PFSK-1 (cell line): ENCODE results near the gene PLEKHG4B.
A peak's percentile ranks its signal among the peaks of the same experiment; 100 is the strongest.

ENCODE experiments used
- FOXP2 ChIP-seq: optimal IDR thresholded peaks from 2 replicates; pipeline ENCODE3; 2011; ENCODE audit warnings: borderline replicate concordance, control low read depth, inconsistent platforms; ENCODE audit not compliant: insufficient read depth; ENCODE audit errors: extremely low read length, extremely low read depth
- POLR2AphosphoS5 ChIP-seq: IDR thresholded peaks from 2 replicates; pipeline ENCODE4 v1.6.1; 2012; ENCODE audit warnings: low read depth, mild to moderate bottlenecking, control low read depth, low read length, moderate library complexity
- REST ChIP-seq, 2 experiments: IDR thresholded peaks; 2 replicates each; pipeline versions ENCODE4 v1.6.1 to v1.8.0; 2011 to 2012; ENCODE audit warnings: low read depth in 2 of 2, low read length in 2 of 2, control low read depth in 1 of 2, inconsistent platforms in 1 of 2, mild to moderate bottlenecking in 1 of 2, moderate library complexity in 1 of 2; ENCODE audit not compliant: insufficient read depth in 1 of 2
- SIN3A ChIP-seq: IDR thresholded peaks from 2 replicates; pipeline ENCODE4 v1.6.1; 2012; ENCODE audit warnings: mild to moderate bottlenecking, low read length, moderate library complexity, borderline replicate concordance; ENCODE audit not compliant: insufficient read depth
- TAF1 ChIP-seq: IDR thresholded peaks from 2 replicates; pipeline ENCODE4 v1.6.1; 2012; ENCODE audit warnings: low read length, control low read depth, borderline replicate concordance; ENCODE audit not compliant: insufficient read depth

Gene PLEKHG4B

DNA sequence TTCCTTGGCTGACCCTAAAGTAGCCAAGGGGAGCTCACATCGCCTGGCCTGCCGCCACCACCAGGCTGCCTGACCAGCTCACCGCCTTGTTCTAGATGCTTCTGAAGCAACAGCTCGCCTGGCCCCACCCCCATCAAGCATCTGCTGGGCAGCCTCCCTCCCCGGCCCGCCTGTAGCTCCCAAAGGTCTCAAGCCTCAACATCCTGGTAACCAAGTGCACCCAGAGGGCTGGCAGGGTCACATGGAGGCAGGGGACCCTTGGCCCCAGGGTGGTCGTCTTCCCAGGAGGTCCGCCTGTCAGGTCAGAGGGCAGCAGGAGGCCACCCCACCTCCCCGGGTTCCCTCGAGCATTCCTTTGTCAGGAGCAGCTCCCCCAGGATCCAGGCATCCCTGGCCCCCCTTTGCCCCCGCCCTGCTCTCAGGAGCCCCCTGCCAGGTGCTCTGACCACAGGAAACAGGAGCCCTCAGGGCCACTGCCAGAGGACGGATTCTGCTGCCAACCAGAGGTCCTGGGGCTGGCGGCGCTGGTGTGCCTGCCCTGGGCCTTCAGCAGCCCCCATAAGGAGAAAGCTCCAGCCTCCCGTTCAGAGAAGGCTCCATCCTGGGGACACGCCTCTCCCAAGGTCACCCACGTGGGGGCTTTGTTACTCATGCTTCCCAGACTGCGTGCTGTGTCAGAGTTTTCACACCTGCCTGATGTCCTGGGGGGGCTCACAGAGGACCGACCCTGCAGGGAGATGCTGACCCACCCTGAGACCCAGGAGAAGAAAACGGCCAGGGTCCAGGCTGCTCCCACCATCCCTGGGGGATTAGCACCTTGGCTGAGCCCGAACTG is 95.9 kb downstream of the PLEKHG4B start:
- TF ChIP-seq TAF1 (no peak), REST (IDR thresholded peaks at IDR 0.05; ENCODE audit: insufficient read depth in 1 of 2, low read depth in 2 of 2, low read length in 2 of 2) (no peak)

GRCh38 chr5:188488-189481 is 96.8 kb downstream of the PLEKHG4B start:
- peak; percentile 68 for TF ChIP-seq FOXP2
- no peak for TF ChIP-seq SIN3A

DNA sequence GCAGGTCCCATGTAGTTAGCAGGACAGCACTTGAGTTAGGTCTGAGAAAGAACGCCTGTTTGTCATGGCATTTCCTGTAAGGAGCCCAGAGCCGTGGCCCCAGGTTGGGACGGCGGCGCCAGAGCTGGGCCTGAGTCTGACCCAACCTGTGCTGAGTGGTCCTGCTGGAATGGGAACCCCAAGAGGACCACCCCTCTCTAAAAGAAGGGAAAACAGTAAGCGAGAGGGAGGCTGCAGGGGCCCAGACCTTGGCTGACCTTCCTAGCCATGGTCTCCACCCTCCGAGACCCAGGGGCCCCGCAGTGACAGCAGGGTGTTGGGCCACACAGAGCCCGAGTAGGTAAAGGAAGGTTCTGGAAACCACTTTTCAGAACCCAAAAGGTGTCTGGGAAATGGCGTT is 97.5 kb downstream of the PLEKHG4B start:
- TF ChIP-seq TAF1 (no peak), SIN3A (no peak), POLR2AphosphoS5 (no peak), REST (IDR thresholded peaks at IDR 0.05; ENCODE audit: insufficient read depth in 1 of 2, low read depth in 2 of 2, low read length in 2 of 2) (no peak), FOXP2 (no peak)

GRCh38 chr5:189976-190365 is 98.0 kb downstream of the PLEKHG4B start:
- no peak for TF ChIP-seq REST (IDR thresholded peaks at IDR 0.05; ENCODE audit: insufficient read depth in 1 of 2, low read depth in 2 of 2, low read length in 2 of 2)
- no peak for TF ChIP-seq POLR2AphosphoS5
- no peak for TF ChIP-seq TAF1
- TF ChIP-seq FOXP2, result no peak
- TF ChIP-seq SIN3A, result no peak

DNA sequence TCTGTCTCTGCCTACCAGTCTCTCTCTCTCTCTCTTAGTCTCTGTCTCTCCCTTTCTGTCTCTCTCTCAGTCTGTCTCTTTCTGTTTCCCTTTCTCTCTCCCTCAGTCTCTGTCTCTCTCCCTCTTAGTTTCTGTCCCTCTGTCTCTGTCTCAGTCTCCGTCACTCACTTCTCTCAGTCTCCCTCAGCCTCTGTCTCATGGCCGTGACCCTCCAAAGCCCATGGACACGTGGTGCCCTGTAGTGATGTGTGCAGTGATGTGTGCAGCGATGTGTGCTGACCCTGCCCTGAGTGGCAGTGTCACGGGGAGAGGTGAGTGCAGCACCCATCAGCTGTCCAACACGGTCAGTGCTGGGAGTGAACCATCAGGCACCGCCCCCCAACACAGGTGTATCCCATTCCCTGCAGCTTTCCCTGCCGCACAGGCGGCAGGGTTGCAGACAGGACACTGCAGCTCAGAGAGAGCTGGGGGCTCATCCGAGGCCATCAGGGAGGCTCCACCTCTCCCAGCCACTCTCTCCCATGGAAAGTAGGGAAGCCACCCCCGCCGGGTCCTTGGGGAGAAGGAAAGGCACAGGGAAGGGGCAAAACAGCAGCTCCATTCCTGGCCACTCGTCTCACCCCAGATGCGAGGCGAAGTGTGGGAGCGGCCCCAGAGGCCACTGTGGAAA is 98.5 kb downstream of the PLEKHG4B start:
- no peak for TF ChIP-seq SIN3A
- no peak for TF ChIP-seq REST (IDR thresholded peaks at IDR 0.05; ENCODE audit: insufficient read depth in 1 of 2, low read depth in 2 of 2, low read length in 2 of 2)
